IMR-90 (cell line): ENCODE measurements around the gene FCN1. TPM values are rescaled to one million over a fixed set of nuclear protein-coding genes. Genes with fewer than 3 reads are reported as not detected.
"Not testable (repeated sequence)": the region's sequence is repeated elsewhere in the genome, so short reads cannot be mapped to it uniquely, and the experiment has no call there.

Experiments used
- ATAC-seq: fragments of 200-7000 bp; cut with Tn5 transposase; 2 replicates; pipeline ENCODE4 v1.9.1; 2020; ENCODE audit warnings: low read depth, mild to moderate bottlenecking, moderate library complexity
- BruUV-seq: library from RNA; stranded (reverse); fragments of 400-500 nt; replicated peaks from 2 replicates; lab custom pipeline; 2021; lab: Mats Ljungman, UMichigan
- CTCF ChIA-PET: fragments of 300-600 bp; formaldehyde crosslinking; extraction: SDS; loops from one replicate; lab custom pipeline; 2021; ENCODE audit warnings: antibody characterized with exemption; lab: Yijun Ruan, JAX
- POLR2A ChIA-PET: fragments of 300-600 bp; sonication (Branson Sonifier 250); formaldehyde crosslinking; loops from one replicate; lab custom pipeline; 2022; ENCODE audit warnings: antibody characterized with exemption; ENCODE audit not compliant: unreplicated experiment; lab: Charles Lee
- DNase-seq: peaks from one replicate; pipeline ENCODE4 v3.0.0; 2013
- H2AFZ ChIP-seq: replicated peaks from 2 replicates; pipeline ENCODE3; 2013; ENCODE audit warnings: low read length, mild to moderate bottlenecking; ENCODE audit not compliant: poor library complexity
- H2AK5ac ChIP-seq: 2 replicates; pipeline ENCODE4 v1.6.1; 2013; ENCODE audit warnings: low read depth, low read length, inconsistent platforms
- H2AK9ac ChIP-seq: replicated peaks from 2 replicates; pipeline ENCODE3; 2013; ENCODE audit warnings: mild to moderate bottlenecking, low read depth, low read length, moderate library complexity; ENCODE audit not compliant: poor library complexity
- H2BK120ac ChIP-seq: 2 replicates; pipeline ENCODE4 v1.6.1; 2013; ENCODE audit warnings: low read depth, low read length, inconsistent platforms
- H2BK15ac ChIP-seq: 3 replicates; pipeline ENCODE4 v1.6.1; 2013; ENCODE audit warnings: low read depth, low read length, inconsistent platforms
- H2BK20ac ChIP-seq: 2 replicates; pipeline ENCODE4 v1.6.1; 2013; ENCODE audit warnings: low read depth, mild to moderate bottlenecking, inconsistent platforms, low read length, moderate library complexity
- H2BK5ac ChIP-seq: 2 replicates; pipeline ENCODE4 v1.6.1; 2013; ENCODE audit warnings: mild to moderate bottlenecking, low read depth, low read length, inconsistent platforms; ENCODE audit not compliant: poor library complexity, severe bottlenecking
- H3K14ac ChIP-seq: replicated peaks from 2 replicates; pipeline ENCODE4 v1.6.1; 2013; ENCODE audit warnings: low read depth, low read length, inconsistent platforms
- H3K18ac ChIP-seq: 2 replicates; pipeline ENCODE4 v1.6.1; 2013; ENCODE audit warnings: low read depth, low read length, control low read depth
- H3K23ac ChIP-seq: 2 replicates; pipeline ENCODE4 v1.6.1; 2013; ENCODE audit warnings: low read depth, low read length, inconsistent platforms
- H3K27ac ChIP-seq: 2 replicates; pipeline ENCODE4 v1.5.1; 2013; ENCODE audit warnings: mild to moderate bottlenecking, control low read depth, low read length; ENCODE audit not compliant: insufficient read depth
- H3K27me3 ChIP-seq: 2 replicates; pipeline ENCODE4 v1.6.1; 2013; ENCODE audit warnings: low read length; ENCODE audit not compliant: control insufficient read depth, insufficient read depth
- H3K36me3 ChIP-seq: 2 replicates; pipeline ENCODE4 v1.6.1; 2013; ENCODE audit warnings: low read length, mixed read lengths; ENCODE audit not compliant: control insufficient read depth, insufficient read depth
- H3K4ac ChIP-seq: 2 replicates; pipeline ENCODE4 v1.6.1; 2013; ENCODE audit warnings: low read depth, low read length, inconsistent platforms
- H3K4me1 ChIP-seq: 2 replicates; pipeline ENCODE4 v1.6.1; 2013; ENCODE audit warnings: low read length, mixed read lengths; ENCODE audit not compliant: control insufficient read depth, insufficient read depth
- H3K4me2 ChIP-seq: 2 replicates; pipeline ENCODE4 v1.6.1; 2013; ENCODE audit warnings: low read depth, mild to moderate bottlenecking, control low read depth, low read length, moderate library complexity
- H3K4me3 ChIP-seq: 2 replicates; pipeline ENCODE4 v1.5.1; 2013; ENCODE audit warnings: low read depth, mild to moderate bottlenecking, control low read depth, low read length, moderate library complexity; ENCODE audit not compliant: insufficient read depth
- H3K56ac ChIP-seq: 2 replicates; pipeline ENCODE4 v1.6.1; 2013; ENCODE audit warnings: low read length, inconsistent platforms; ENCODE audit not compliant: insufficient read depth; ENCODE audit errors: extremely low read depth
- H3K79me1 ChIP-seq, 2 experiments: 2 replicates each; pipeline ENCODE4 v1.6.1; 2013; ENCODE audit warnings: low read length in 2 of 2, inconsistent platforms in 1 of 2, low read depth in 1 of 2
- H3K9ac ChIP-seq: 2 replicates; pipeline ENCODE4 v1.6.1; 2013; ENCODE audit warnings: low read depth, low read length, control low read depth
- H3K9me1 ChIP-seq: 2 replicates; pipeline ENCODE4 v1.6.1; 2013; ENCODE audit warnings: low read length, inconsistent platforms; ENCODE audit not compliant: insufficient read depth
- H3K9me3 ChIP-seq: 2 replicates; pipeline ENCODE4 v1.6.1; 2013; ENCODE audit warnings: low read length; ENCODE audit not compliant: control insufficient read depth, insufficient read depth
- H4K20me1 ChIP-seq: 2 replicates; pipeline ENCODE4 v1.6.1; 2013; ENCODE audit warnings: low read length, inconsistent platforms; ENCODE audit not compliant: insufficient read depth
- H4K5ac ChIP-seq: 2 replicates; pipeline ENCODE4 v1.6.1; 2013; ENCODE audit warnings: mild to moderate bottlenecking, low read depth, low read length, control low read depth
- H4K8ac ChIP-seq, 2 experiments: 2 replicates each; pipeline ENCODE4 v1.6.1; 2013; ENCODE audit warnings: low read depth in 2 of 2, low read length in 2 of 2, control low read depth in 1 of 2, inconsistent platforms in 1 of 2
- H4K91ac ChIP-seq: 2 replicates; pipeline ENCODE4 v1.6.1; 2013; ENCODE audit warnings: low read depth, low read length, inconsistent platforms; ENCODE audit not compliant: insufficient read depth
- WGBS, 2 experiments: methylation state at CpG; one replicate each; pipeline versions ENCODE4 v1.1.5 to v1.1.7; 2013; ENCODE audit warnings: missing lambda C conversion rate in 2 of 2; ENCODE audit not compliant: insufficient read length in 1 of 2; ENCODE audit errors: extremely low coverage in 2 of 2; 5-methylcytosine and 5-hydroxymethylcytosine counted together
- dilution Hi-C: fragments of 300-500 bp; cut with HindIII; formaldehyde crosslinking; loops from one replicate; pipeline ENCODE4 v1.14.3; 2018; ENCODE audit warnings: low sequenced_read_pairs; ENCODE audit not compliant: unreplicated experiment
- in situ Hi-C: fragments of 300-500 bp; cut with MboI; formaldehyde crosslinking; loops from 3 replicates; pipeline ENCODE4 v1.14.3; 2019; ENCODE audit warnings: low sequenced_read_pairs, inconsistent platforms, mixed read lengths
- intact Hi-C: fragments of 100-400 bp; cut with micrococcal nuclease; formaldehyde crosslinking; loops from 2 replicates; pipeline ENCODE4 v1.10.0; 2022
- polyA plus RNA-seq, 3 experiments: library from polyadenylated mRNA; depleted of rRNA; stranded (reverse); fragments of >200 nt; gene quantifications; 2 replicates each; pipeline ENCODE4 v1.2.3, GENCODE V29; 2012; ENCODE audit warnings: low replicate concordance in 1 of 3
- total RNA-seq: library from RNA; depleted of rRNA; stranded (reverse); fragments of >200 nt; gene quantifications from 2 replicates; pipeline ENCODE4 v1.2.3, GENCODE V29; 2012

FCN1 gene
- total and polyA plus RNA-seq, 2 of the 4 experiments (the other 2 are of a cell fraction), result not detected

GRCh38 chr9:134857451-134857850, 60.3 kb downstream of the FCN1 start:
- H3K79me1 ChIP-seq, DNase-seq, in situ Hi-C loops, H4K91ac ChIP-seq, H3K27me3 ChIP-seq, ATAC-seq, H2AK5ac ChIP-seq, BruUV-seq, H3K9ac ChIP-seq, dilution Hi-C loops, H3K4ac ChIP-seq, H3K56ac ChIP-seq, H4K8ac ChIP-seq, H3K4me3 ChIP-seq, H4K5ac ChIP-seq, H3K18ac ChIP-seq, H3K36me3 ChIP-seq, H2BK120ac ChIP-seq, CTCF ChIA-PET, H2BK5ac ChIP-seq, H2BK20ac ChIP-seq, POLR2A ChIA-PET, H2AK9ac ChIP-seq, H3K9me1 ChIP-seq, H2AFZ ChIP-seq, H2BK15ac ChIP-seq, H3K4me1 ChIP-seq, H3K9me3 ChIP-seq, H3K4me2 ChIP-seq, intact Hi-C loops, H4K20me1 ChIP-seq, H3K27ac ChIP-seq, H3K23ac ChIP-seq, H3K14ac ChIP-seq: not testable (repeated sequence)
- no CpG with 5 or more reads among the region's 2 CpGs for WGBS, 2 experiments
